SKM-1 (cell line): ENCODE measurements around the gene EYA2.
"Not testable (repeated sequence)": the region's sequence is repeated elsewhere in the genome, so short reads cannot be mapped to it uniquely, and the experiment has no call there.

Experiments used
- DNase-seq: peaks from one replicate; lab custom pipeline; 2025; ENCODE audit not compliant: unreplicated experiment; lab: John Stamatoyannopoulos, UW

Gene EYA2

GRCh38 chr20:46894971-46895905 is 595 bp downstream of the EYA2 start:
- no peak for DNase-seq

GRCh38 chr20:46895906-46896242 is 1.2 kb downstream of the EYA2 start:
- DNase-seq: no peak

GRCh38 chr20:46897328-46897880 is 2.8 kb downstream of the EYA2 start:
- no peak for DNase-seq

DNA sequence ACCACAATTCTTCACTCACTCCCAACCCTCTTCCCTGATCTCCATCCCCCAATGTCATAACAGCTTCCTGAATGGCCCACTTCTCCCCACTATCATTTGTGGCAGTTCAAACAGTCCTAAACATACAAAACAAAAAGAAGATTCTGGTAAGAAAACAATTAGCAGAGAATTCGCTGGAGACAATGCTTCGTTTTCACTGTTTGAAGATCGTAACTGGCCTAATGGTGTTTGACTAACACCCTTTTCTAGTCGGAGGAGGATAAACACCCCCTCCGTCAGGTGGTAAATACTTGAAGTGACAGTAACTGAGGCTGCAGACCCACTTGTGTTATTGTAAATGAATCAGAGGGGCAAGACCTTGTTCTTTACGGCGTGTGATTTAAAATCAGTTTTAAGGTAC is 3.8 kb downstream of the EYA2 start:
- no peak for DNase-seq

DNA sequence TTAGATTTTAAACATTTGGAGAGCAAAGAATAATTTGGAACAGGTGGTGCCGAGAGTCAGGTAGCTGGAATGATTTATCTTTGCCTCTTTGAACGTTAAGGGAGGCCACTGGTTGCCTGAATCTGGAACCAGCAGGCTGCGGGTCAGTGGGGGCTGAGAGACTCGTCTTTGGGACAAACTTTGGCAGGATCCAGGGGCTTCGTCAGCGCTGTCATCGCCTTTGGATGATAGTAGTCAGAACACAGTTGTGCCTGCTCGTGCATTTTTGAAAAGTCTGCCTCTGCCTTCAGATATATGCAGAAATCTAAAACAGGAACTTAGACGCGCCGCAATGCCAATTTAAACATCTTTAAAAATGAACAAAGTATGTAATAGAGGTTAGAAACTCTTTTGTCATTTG is 5.0 kb downstream of the EYA2 start:
- no peak for DNase-seq

DNA sequence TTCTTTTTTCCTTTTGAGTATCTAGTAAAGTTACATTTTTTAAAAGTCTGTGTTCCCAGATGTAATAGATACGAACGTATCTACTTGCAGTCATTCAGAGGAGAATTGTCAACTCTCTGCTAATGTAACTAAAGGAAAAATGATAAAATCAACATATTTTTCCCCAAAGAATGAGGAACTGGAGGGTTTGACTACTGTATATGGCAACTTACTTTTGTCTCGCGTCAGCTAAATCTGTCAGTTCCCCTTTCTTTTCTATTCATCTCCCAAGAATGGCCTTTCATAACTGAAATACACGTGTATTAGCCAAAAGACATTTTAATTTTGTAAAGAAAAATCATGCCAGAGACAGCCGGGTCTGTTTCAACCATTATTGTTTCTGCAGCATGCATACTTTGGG is 5.4 kb downstream of the EYA2 start:
- DNase-seq: peak; percentile 30

- no peak for DNase-seq
These were observed 6.2 kb downstream of the EYA2 start for GRCh38 chr20:46900826-46901225.

GRCh38 chr20:46901638-46902037 is 7.0 kb downstream of the EYA2 start:
- no peak for DNase-seq

DNA sequence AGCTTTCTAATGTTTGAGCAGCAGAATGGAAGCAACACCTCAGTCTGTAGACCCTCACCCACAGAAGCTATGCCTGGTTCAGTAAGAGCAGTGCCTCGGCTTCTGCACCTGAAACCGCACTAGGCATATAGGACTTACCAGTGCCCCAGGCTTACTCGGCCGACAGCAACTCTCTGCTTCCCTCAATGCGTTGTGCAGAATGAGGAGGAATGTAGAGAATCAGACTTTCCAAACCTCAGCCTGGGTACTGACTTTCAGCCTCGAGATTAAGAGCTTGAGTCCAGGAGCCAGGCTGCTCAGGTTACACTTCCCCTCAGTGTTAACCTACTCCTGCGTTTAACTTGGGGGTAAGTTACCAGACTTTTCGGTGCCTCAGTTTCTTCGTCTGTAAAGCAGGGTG is 8.6 kb downstream of the EYA2 start:
- no peak for DNase-seq

GRCh38 chr20:46903937-46904336 is 9.3 kb downstream of the EYA2 start:
- no peak for DNase-seq

- DNase-seq: no peak
These were observed 10.9 kb downstream of the EYA2 start for GRCh38 chr20:46905364-46906125.

- no peak for DNase-seq
These were observed 18.8 kb downstream of the EYA2 start for GRCh38 chr20:46913329-46914044.

DNA sequence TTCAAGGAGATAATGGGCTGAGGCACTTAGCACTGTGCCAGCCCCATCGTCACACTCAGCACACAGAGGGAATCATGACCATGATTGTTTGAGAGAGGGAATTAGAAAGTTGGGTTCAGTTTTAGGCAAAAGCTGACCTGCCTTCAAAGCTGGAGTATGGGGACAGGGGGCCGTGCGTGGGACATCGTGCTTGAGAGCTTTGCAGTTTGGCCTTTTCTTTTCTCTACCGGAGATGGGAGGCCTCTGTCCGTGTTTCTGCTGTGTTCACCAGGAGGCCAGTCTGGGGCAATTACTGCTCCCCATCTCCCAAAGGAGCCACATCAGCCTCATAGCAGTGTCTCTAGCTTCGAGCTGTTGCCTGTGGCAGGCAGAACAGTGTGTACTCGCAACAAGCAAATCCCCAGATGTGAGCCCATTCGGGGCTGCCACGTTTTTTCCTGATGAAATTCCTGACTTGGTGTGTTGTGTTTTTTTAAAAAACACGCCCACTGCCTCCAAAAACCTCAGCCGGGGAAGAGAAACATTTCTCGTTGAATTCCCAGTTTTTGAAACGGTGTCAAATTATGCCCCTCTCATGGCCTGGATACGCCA is 20.2 kb downstream of the EYA2 start:
- DNase-seq: no peak

GRCh38 chr20:46915575-46916257 is 21.1 kb downstream of the EYA2 start:
- no peak for DNase-seq

GRCh38 chr20:46916258-46916603 is 21.6 kb downstream of the EYA2 start:
- DNase-seq: no peak

DNA sequence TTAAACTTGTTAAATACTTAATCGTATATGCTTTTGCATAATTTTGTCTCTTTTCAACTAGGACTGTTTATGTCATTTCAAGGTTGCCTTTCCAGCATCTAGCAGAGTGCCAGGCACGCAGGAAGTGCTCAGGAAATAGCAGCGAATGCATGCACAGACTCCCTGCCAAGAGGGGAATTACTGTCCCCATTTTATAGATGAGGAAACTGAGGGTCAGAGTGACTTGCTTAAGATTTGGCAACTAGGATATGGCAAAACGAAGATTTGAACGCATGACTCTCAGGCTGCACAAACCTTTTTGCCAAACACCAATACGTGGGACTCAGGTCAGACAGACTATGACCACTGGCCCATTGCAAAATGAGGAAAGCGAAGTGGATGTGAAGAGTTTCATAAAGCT is 22.5 kb downstream of the EYA2 start:
- no peak for DNase-seq

GRCh38 chr20:46920114-46920513 is 25.5 kb downstream of the EYA2 start:
- DNase-seq: no peak

- DNase-seq: not testable (repeated sequence)
These were observed 28.2 kb downstream of the EYA2 start for GRCh38 chr20:46922841-46923240.

- no peak for DNase-seq
These were observed 28.9 kb downstream of the EYA2 start for GRCh38 chr20:46923550-46923949.

DNA sequence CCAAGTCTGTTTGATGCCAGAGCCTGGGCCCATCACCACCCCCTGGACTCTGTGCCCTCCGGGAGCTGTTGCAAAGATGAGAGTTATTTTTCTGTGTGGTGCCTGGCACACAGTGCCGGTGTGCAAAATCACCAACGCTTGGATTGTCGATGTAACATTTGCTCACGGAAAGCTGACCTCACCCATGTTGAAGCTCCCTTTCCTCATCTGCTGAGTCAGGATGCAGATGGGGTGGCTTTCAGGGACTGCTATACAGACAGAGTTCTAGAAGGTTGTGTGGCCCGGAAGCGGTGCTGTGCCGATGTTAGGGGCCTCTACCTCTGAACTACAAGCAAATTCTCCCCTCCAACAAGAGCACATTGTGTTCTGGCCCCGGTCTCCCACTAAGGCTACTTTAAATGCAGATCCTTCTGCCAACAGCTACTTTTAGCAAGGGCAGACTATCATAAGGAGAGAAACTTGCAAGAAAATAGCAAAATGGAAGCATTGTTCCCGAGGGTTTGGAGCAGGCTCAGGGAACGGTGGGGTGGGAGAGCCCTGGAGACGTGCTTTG is 34.0 kb downstream of the EYA2 start:
- no peak for DNase-seq
